Liver (tissue), 9 donors: Measurements from ENCODE around the gene ABAT. TPM values are rescaled to one million over a fixed set of nuclear protein-coding genes. Genes with fewer than 3 reads are reported as not detected.

ENCODE experiments used
- DNase-seq: peaks from one replicate; pipeline ENCODE4 v3.0.0-alpha.2; 2017; ENCODE audit warnings: low spot score
- H3K27ac ChIP-seq, 2 donors: one replicate each; pipeline ENCODE4 v1.7.0; 2013; ENCODE audit warnings: inconsistent platforms in 2 of 2, low read length in 2 of 2, control low read depth in 1 of 2, low read depth in 1 of 2, mild to moderate bottlenecking in 1 of 2
- H3K27me3 ChIP-seq, 4 donors: one replicate each; pipeline versions ENCODE4 v1.6.1 to v1.7.0; 2013; ENCODE audit warnings: low read length in 3 of 4, inconsistent platforms in 1 of 4, mild to moderate bottlenecking in 1 of 4, moderate library complexity in 1 of 4; ENCODE audit not compliant: control insufficient read depth in 4 of 4, insufficient read depth in 4 of 4
- H3K36me3 ChIP-seq, 4 donors: one replicate each; pipeline versions ENCODE4 v1.6.1 to v1.7.0; 2013; ENCODE audit warnings: low read length in 3 of 4, mild to moderate bottlenecking in 3 of 4, low read depth in 1 of 4, moderate library complexity in 1 of 4; ENCODE audit not compliant: control insufficient read depth in 4 of 4, insufficient read depth in 3 of 4
- H3K4me1 ChIP-seq, 4 donors: one replicate each; pipeline versions ENCODE4 v1.6.1 to v1.7.0; 2013; ENCODE audit warnings: low read length in 3 of 4, mild to moderate bottlenecking in 3 of 4, moderate library complexity in 1 of 4; ENCODE audit not compliant: control insufficient read depth in 4 of 4, insufficient read depth in 4 of 4
- H3K4me3 ChIP-seq, 3 donors: one replicate each; pipeline versions ENCODE4 v1.6.1 to v1.7.0; 2013; ENCODE audit warnings: low read length in 3 of 3, control low read depth in 1 of 3, low read depth in 1 of 3, mild to moderate bottlenecking in 1 of 3
- H3K9ac ChIP-seq, 2 donors: one replicate each; pipeline ENCODE4 v1.7.0; 2013; ENCODE audit warnings: low read length in 2 of 2, mild to moderate bottlenecking in 2 of 2, moderate library complexity in 2 of 2, control low read depth in 1 of 2, low read depth in 1 of 2
- H3K9me3 ChIP-seq, 4 donors: one replicate each; pipeline versions ENCODE4 v1.6.1 to v1.7.0; 2013; ENCODE audit warnings: low read length in 3 of 4; ENCODE audit not compliant: control insufficient read depth in 4 of 4
- ATF3 ChIP-seq: IDR thresholded peaks from 2 replicates; pipeline ENCODE4 v1.6.1; 2016; ENCODE audit warnings: antibody characterized with exemption
- EGR1 ChIP-seq, 2 donors: IDR thresholded peaks; 2 replicates each; pipeline ENCODE4 v1.6.1; 2016 to 2018; ENCODE audit warnings: antibody characterized with exemption in 2 of 2, low read depth in 2 of 2
- FOXA1 ChIP-seq: IDR thresholded peaks from 2 replicates; pipeline ENCODE4 v1.6.1; 2016; ENCODE audit warnings: antibody characterized with exemption
- GABPA ChIP-seq, 2 donors: IDR thresholded peaks in 1 of 2; conservative IDR thresholded peaks in 1 of 2; 2 replicates each; pipeline ENCODE4 v1.6.1; 2016; ENCODE audit warnings: antibody characterized with exemption in 2 of 2, mild to moderate bottlenecking in 1 of 2, moderate library complexity in 1 of 2
- HNF4A ChIP-seq, 2 donors: conservative IDR thresholded peaks; 2 replicates each; pipeline ENCODE4 v1.6.1; 2016; ENCODE audit warnings: antibody characterized with exemption in 2 of 2, mild to moderate bottlenecking in 2 of 2
- HNF4G ChIP-seq: IDR thresholded peaks from 2 replicates; pipeline ENCODE4 v1.6.1; 2016; ENCODE audit warnings: antibody characterized with exemption
- JUND ChIP-seq, 2 donors: IDR thresholded peaks; 2 replicates each; pipeline ENCODE4 v1.6.1; 2016; ENCODE audit warnings: antibody characterized with exemption in 2 of 2
- MAX ChIP-seq: IDR thresholded peaks from 2 replicates; pipeline ENCODE4 v1.6.1; 2016; ENCODE audit warnings: antibody characterized with exemption
- RAD21 ChIP-seq, 2 donors: IDR thresholded peaks; 2 replicates each; pipeline ENCODE4 v1.6.1; 2016; ENCODE audit warnings: antibody characterized with exemption in 2 of 2, mild to moderate bottlenecking in 2 of 2
- REST ChIP-seq: IDR thresholded peaks from 2 replicates; pipeline ENCODE4 v1.6.1; 2016; ENCODE audit warnings: antibody characterized with exemption, mild to moderate bottlenecking
- SP1 ChIP-seq: IDR thresholded peaks from 2 replicates; pipeline ENCODE4 v1.6.1; 2018; ENCODE audit warnings: antibody characterized with exemption, mild to moderate bottlenecking
- WGBS: extraction: QIAGEN DNeasy Blood & Tissue Kit; methylation state at CpG from one replicate; pipeline ENCODE4 v1.1.7; 2013; 5-methylcytosine and 5-hydroxymethylcytosine counted together
- polyA plus RNA-seq, 2 donors: library from polyadenylated mRNA; stranded (reverse) in 1 of 2; unstranded in 1 of 2; fragments of 200-250 nt in 1 of 2; fragments of >200 nt in 1 of 2; fragmentation: Nextera tagmentation in 1 of 2; extraction: Ambion mirVana in 1 of 2; gene quantifications; one replicate each; pipeline versions ENCODE4 v1.2.1 to v1.2.3, GENCODE V29; 2013 to 2015
- total RNA-seq, 2 donors: library from RNA; depleted of rRNA; stranded (reverse); fragments of >200 nt; gene quantifications; one replicate each; pipeline ENCODE4 v1.2.3, GENCODE V29; 2014
- TF ChIP-seq, protein P1 (sequence below): IDR thresholded peaks from 2 replicates; pipeline ENCODE4 v1.6.1; 2016; ENCODE audit warnings: antibody characterized with exemption
- donor health status: healthy.
- donor health status: healthy.
- donor health status: healthy.
- donor health status: healthy.
- donor health status: healthy.

The ABAT gene
- total and polyA plus RNA-seq, 4 donors: 52.4 to 205 (median 141) TPM

DNA sequence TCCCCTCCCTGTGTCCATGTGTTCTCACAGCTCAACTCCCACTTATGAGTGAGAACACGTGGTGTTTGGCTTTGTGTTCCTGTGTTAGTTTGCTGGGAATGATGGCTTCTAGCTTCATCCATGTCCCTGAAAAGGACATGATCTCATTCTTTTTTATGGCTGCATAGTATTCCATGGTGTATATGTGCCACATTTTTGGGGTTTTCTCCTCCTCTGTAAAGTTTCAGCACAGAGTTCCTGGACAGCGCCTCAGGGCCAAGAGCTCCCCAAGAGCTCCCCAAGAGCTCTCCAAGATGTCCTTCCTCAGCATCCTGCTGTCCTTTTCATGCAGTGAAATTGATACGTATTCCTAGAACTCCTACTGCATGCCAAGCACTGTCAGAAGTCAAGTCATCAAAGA lies 6.9 kb upstream of the ABAT start:
- Histone ChIP-seq H3K9me3 (no peaks in the 10 kb centered on the region), H3K27me3 (no peaks in the 10 kb centered on the region), H3K9ac (no peak overlapping the region), H3K27ac (no peak overlapping the region), H3K4me3 (no peak overlapping the region), H3K4me1 (no peaks in the 10 kb centered on the region), H3K36me3 (peaks cover 0 to 9% (median 2%) of the 10 kb centered on the region in 4 donors)
- no peak for DNase-seq
- TF ChIP-seq HNF4G (no peak), JUND (IDR thresholded peaks at IDR 0.05) (no peak), REST (peak; percentile 60), RAD21 (IDR thresholded peaks at IDR 0.05) (no peak), ATF3 (no peak), HNF4A (conservative IDR thresholded peaks at IDR 0.05) (no peak)
- WGBS: 96% methylated on average over 3 of the region's 3 CpGs

DNA sequence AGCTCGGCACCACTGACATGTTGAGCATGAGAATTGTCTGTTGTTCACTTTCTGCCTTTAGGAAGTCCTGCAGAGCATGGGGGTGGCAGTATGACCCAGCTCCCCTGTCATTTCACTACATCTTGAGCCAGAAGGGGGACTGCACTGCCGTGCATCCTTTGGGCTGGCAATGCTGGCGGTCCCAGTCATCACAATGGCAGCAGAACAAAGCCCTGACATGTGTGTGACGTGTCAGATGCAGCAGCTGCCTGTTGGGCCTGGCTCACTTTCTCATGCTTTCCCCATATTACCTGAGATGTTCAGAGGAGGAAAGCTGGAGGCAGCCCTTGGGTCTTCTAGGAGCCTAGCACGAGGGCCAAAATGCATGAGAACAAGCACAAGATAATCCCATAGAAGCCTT lies 6.3 kb upstream of the ABAT start:
- 92% methylated on average over 5 of the region's 5 CpGs for WGBS
- H3K27ac ChIP-seq: no peak overlapping the region
- TF ChIP-seq GABPA (IDR thresholded peaks at IDR 0.05 in 1 of 2, conservative IDR thresholded peaks at IDR 0.05 in 1 of 2) (no peak), EGR1 (IDR thresholded peaks at IDR 0.05; ENCODE audit: low read depth in 2 of 2) (no peak), HNF4G (no peak), SP1 (no peak), MAX (no peak), ATF3 (no peak), JUND (IDR thresholded peaks at IDR 0.05) (no peak), FOXA1 (no peak), HNF4A (conservative IDR thresholded peaks at IDR 0.05) (no peak), REST (no peak)
- TF ChIP-seq, protein P1, sequence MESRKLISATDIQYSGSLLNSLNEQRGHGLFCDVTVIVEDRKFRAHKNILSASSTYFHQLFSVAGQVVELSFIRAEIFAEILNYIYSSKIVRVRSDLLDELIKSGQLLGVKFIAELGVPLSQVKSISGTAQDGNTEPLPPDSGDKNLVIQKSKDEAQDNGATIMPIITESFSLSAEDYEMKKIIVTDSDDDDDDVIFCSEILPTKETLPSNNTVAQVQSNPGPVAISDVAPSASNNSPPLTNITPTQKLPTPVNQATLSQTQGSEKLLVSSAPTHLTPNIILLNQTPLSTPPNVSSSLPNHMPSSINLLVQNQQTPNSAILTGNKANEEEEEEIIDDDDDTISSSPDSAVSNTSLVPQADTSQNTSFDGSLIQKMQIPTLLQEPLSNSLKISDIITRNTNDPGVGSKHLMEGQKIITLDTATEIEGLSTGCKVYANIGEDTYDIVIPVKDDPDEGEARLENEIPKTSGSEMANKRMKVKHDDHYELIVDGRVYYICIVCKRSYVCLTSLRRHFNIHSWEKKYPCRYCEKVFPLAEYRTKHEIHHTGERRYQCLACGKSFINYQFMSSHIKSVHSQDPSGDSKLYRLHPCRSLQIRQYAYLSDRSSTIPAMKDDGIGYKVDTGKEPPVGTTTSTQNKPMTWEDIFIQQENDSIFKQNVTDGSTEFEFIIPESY: no peak
- no peaks in the 10 kb centered on the region for H3K4me1 ChIP-seq
- H3K9ac ChIP-seq: no peak overlapping the region
- H3K36me3 ChIP-seq: peaks cover 0 to 9% (median 2%) of the 10 kb centered on the region in 4 donors
- H3K27me3 ChIP-seq: no peaks in the 10 kb centered on the region
- H3K4me3 ChIP-seq: no peak overlapping the region
- DNase-seq: no peak
- no peaks in the 10 kb centered on the region for H3K9me3 ChIP-seq
